HL-60 (cell line): ENCODE data around the gene RETREG3.

Source experiments
- POLR2AphosphoS5 ChIP-seq: IDR thresholded peaks from 2 replicates; pipeline ENCODE4 v1.6.1; 2012; ENCODE audit warnings: low read depth
- TF ChIP-seq, protein P1 (sequence below): IDR thresholded peaks from one replicate; pipeline ENCODE4 v1.5.1; 2011; ENCODE audit warnings: low read length, control low read depth, inconsistent platforms; ENCODE audit not compliant: insufficient read depth
- TF ChIP-seq, protein P2 (sequence below): IDR thresholded peaks from 2 replicates; pipeline ENCODE4 v1.6.1; 2012; ENCODE audit warnings: low read depth; ENCODE audit not compliant: insufficient replicate concordance

DNA sequence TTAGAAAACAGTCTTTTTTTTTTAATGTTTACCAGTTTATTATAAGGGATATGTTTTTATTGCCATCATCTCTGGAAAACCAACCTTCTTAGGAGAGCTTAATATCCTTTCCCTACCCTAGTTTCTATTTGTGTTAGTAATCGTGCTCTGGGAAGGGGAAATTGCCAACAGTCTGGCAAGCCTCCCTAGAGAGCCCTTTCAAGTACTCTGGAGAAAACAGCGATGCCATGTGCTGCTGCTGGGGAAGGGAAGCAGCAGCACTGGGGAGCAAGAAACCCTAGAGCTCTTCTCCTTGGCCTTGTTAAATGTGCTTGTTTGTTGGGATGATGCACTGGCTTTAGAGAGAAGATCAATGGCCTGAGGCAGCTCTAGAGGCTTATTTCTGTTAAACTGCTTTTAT lies 10.3 kb downstream of the RETREG3 start:
- TF ChIP-seq, protein P1, sequence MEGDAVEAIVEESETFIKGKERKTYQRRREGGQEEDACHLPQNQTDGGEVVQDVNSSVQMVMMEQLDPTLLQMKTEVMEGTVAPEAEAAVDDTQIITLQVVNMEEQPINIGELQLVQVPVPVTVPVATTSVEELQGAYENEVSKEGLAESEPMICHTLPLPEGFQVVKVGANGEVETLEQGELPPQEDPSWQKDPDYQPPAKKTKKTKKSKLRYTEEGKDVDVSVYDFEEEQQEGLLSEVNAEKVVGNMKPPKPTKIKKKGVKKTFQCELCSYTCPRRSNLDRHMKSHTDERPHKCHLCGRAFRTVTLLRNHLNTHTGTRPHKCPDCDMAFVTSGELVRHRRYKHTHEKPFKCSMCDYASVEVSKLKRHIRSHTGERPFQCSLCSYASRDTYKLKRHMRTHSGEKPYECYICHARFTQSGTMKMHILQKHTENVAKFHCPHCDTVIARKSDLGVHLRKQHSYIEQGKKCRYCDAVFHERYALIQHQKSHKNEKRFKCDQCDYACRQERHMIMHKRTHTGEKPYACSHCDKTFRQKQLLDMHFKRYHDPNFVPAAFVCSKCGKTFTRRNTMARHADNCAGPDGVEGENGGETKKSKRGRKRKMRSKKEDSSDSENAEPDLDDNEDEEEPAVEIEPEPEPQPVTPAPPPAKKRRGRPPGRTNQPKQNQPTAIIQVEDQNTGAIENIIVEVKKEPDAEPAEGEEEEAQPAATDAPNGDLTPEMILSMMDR = no peak
- TF ChIP-seq POLR2AphosphoS5 = no peak
- TF ChIP-seq, protein P2, sequence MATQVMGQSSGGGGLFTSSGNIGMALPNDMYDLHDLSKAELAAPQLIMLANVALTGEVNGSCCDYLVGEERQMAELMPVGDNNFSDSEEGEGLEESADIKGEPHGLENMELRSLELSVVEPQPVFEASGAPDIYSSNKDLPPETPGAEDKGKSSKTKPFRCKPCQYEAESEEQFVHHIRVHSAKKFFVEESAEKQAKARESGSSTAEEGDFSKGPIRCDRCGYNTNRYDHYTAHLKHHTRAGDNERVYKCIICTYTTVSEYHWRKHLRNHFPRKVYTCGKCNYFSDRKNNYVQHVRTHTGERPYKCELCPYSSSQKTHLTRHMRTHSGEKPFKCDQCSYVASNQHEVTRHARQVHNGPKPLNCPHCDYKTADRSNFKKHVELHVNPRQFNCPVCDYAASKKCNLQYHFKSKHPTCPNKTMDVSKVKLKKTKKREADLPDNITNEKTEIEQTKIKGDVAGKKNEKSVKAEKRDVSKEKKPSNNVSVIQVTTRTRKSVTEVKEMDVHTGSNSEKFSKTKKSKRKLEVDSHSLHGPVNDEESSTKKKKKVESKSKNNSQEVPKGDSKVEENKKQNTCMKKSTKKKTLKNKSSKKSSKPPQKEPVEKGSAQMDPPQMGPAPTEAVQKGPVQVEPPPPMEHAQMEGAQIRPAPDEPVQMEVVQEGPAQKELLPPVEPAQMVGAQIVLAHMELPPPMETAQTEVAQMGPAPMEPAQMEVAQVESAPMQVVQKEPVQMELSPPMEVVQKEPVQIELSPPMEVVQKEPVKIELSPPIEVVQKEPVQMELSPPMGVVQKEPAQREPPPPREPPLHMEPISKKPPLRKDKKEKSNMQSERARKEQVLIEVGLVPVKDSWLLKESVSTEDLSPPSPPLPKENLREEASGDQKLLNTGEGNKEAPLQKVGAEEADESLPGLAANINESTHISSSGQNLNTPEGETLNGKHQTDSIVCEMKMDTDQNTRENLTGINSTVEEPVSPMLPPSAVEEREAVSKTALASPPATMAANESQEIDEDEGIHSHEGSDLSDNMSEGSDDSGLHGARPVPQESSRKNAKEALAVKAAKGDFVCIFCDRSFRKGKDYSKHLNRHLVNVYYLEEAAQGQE = no peak
